Neural cell (in vitro differentiated cells): ENCODE measurements around the gene AHCTF1. TPM values are rescaled to one million over a fixed set of nuclear protein-coding genes. Genes with fewer than 3 reads are reported as not detected.

ENCODE experiments used
- H2AFZ ChIP-seq: fragments of 200-600, 300-800 bp; sonication (generic), shearing (Covaris generic); 2 replicates; pipeline ENCODE4 v1.6.0; 2014; ENCODE audit warnings: low read depth, mild to moderate bottlenecking, antibody characterized with exemption, low read length, moderate library complexity
- H3F3A ChIP-seq: fragments of 200-600 bp; shearing (Covaris generic); 2 replicates; pipeline ENCODE4 v1.6.1; 2016; ENCODE audit warnings: mild to moderate bottlenecking, moderate library complexity, mixed read lengths, antibody characterized with exemption, low read length; ENCODE audit not compliant: insufficient read depth, poor library complexity, severe bottlenecking
- H3K27ac ChIP-seq: fragments of 200-600, 300-800 bp; sonication (generic), shearing (Covaris generic); 2 replicates; pipeline ENCODE4 v1.5.1; 2014; ENCODE audit warnings: mild to moderate bottlenecking, low read length, moderate library complexity
- H3K27me3 ChIP-seq: fragments of 300-800, 200-600 bp; sonication (generic), shearing (Covaris generic); 2 replicates; pipeline ENCODE4 v1.6.0; 2014; ENCODE audit warnings: mild to moderate bottlenecking, low read depth, low read length, moderate library complexity; ENCODE audit not compliant: insufficient read depth
- H3K36me3 ChIP-seq: fragments of 300-800, 200-600 bp; sonication (generic), shearing (Covaris generic); 2 replicates; pipeline ENCODE4 v1.5.1; 2014; ENCODE audit warnings: mild to moderate bottlenecking, antibody characterized with exemption, low read length, moderate library complexity; ENCODE audit not compliant: insufficient read depth
- H3K4me2 ChIP-seq: fragments of 300-800, 200-600 bp; sonication (generic), shearing (Covaris generic); 2 replicates; pipeline ENCODE4 v1.6.0; 2014; ENCODE audit warnings: mild to moderate bottlenecking, low read length
- H3K4me3 ChIP-seq: fragments of 300-800, 200-600 bp; sonication (generic), shearing (Covaris generic); 2 replicates; pipeline ENCODE4 v1.5.1; 2014; ENCODE audit warnings: mild to moderate bottlenecking, low read length, moderate library complexity
- H3K79me2 ChIP-seq: fragments of 200-600 bp; shearing (Covaris generic); replicated peaks from 2 replicates; pipeline ENCODE4 v1.6.0; 2014; ENCODE audit warnings: mild to moderate bottlenecking, low read length, moderate library complexity; ENCODE audit not compliant: insufficient read depth
- H3K9ac ChIP-seq: fragments of 300-800, 200-600 bp; sonication (generic), shearing (Covaris generic); 2 replicates; pipeline ENCODE4 v1.6.1; 2016; ENCODE audit warnings: mild to moderate bottlenecking, low read length, mixed read lengths
- H3K9me2 ChIP-seq: fragments of 200-600 bp; shearing (Covaris generic); 2 replicates; pipeline ENCODE4 v1.6.1; 2016; ENCODE audit warnings: mild to moderate bottlenecking, low read length, mixed read lengths; ENCODE audit not compliant: insufficient read depth
- H3K9me3 ChIP-seq: fragments of 200-600, 300-800 bp; sonication (generic), shearing (Covaris generic); 2 replicates; pipeline ENCODE4 v1.6.1; 2016; ENCODE audit warnings: mild to moderate bottlenecking, mixed run types, low read length, moderate library complexity, mixed read lengths
- H4K20me1 ChIP-seq: fragments of 200-600 bp; shearing (Covaris generic); 2 replicates; pipeline ENCODE4 v1.6.1; 2016; ENCODE audit warnings: mild to moderate bottlenecking, mixed run types; ENCODE audit not compliant: insufficient read depth
- EP300 ChIP-seq: fragments of 450-650 bp; conservative IDR thresholded peaks from 2 replicates; pipeline ENCODE4 v1.6.1; 2014; ENCODE audit warnings: antibody characterized with exemption, mild to moderate bottlenecking, moderate library complexity; ENCODE audit not compliant: poor library complexity, severe bottlenecking
- EZH2 ChIP-seq: fragments of 200-600, 300-800 bp; shearing (Covaris generic), sonication (generic); IDR thresholded peaks from 2 replicates; pipeline ENCODE4 v1.6.1; 2014; ENCODE audit warnings: antibody characterized with exemption, low read length, borderline replicate concordance, mild to moderate bottlenecking; ENCODE audit not compliant: insufficient read depth, poor library complexity, severe bottlenecking
- MXI1 ChIP-seq: fragments of 450-650 bp; conservative IDR thresholded peaks from 2 replicates; pipeline ENCODE4 v1.6.1; 2014; ENCODE audit warnings: antibody characterized with exemption, mild to moderate bottlenecking; ENCODE audit not compliant: poor library complexity, severe bottlenecking
- POLR2AphosphoS5 ChIP-seq: IDR thresholded peaks from 2 replicates; pipeline ENCODE4 v1.6.1; 2012
- RAD21 ChIP-seq: fragments of 450-650 bp; conservative IDR thresholded peaks from 2 replicates; pipeline ENCODE4 v1.6.1; 2014; ENCODE audit warnings: antibody characterized with exemption, mild to moderate bottlenecking, moderate library complexity
- SMC3 ChIP-seq: fragments of 450-650 bp; conservative IDR thresholded peaks from 2 replicates; pipeline ENCODE4 v1.6.1; 2014; ENCODE audit warnings: antibody characterized with exemption, mild to moderate bottlenecking, moderate library complexity; ENCODE audit not compliant: poor library complexity
- TAF1 ChIP-seq: IDR thresholded peaks from 2 replicates; pipeline ENCODE4 v1.6.1; 2012; ENCODE audit warnings: low read depth
- polyA plus RNA-seq: library from polyadenylated mRNA; depleted of rRNA; stranded (reverse); fragments of >200 nt; gene quantifications from 2 replicates; pipeline ENCODE4 v1.2.3, GENCODE V29; 2014
- TF ChIP-seq, protein P1 (sequence below): IDR thresholded peaks from 2 replicates; pipeline ENCODE4 v1.6.1; 2012; ENCODE audit warnings: borderline replicate concordance
- TF ChIP-seq, protein P2 (sequence below): fragments of 450-650 bp; IDR thresholded peaks from 2 replicates; pipeline ENCODE4 v1.5.1; 2014; ENCODE audit warnings: antibody characterized with exemption, mild to moderate bottlenecking, moderate library complexity; ENCODE audit not compliant: poor library complexity, severe bottlenecking

Gene AHCTF1
- polyA plus RNA-seq, 1 donor from 2014 or later: 27.1 TPM

DNA sequence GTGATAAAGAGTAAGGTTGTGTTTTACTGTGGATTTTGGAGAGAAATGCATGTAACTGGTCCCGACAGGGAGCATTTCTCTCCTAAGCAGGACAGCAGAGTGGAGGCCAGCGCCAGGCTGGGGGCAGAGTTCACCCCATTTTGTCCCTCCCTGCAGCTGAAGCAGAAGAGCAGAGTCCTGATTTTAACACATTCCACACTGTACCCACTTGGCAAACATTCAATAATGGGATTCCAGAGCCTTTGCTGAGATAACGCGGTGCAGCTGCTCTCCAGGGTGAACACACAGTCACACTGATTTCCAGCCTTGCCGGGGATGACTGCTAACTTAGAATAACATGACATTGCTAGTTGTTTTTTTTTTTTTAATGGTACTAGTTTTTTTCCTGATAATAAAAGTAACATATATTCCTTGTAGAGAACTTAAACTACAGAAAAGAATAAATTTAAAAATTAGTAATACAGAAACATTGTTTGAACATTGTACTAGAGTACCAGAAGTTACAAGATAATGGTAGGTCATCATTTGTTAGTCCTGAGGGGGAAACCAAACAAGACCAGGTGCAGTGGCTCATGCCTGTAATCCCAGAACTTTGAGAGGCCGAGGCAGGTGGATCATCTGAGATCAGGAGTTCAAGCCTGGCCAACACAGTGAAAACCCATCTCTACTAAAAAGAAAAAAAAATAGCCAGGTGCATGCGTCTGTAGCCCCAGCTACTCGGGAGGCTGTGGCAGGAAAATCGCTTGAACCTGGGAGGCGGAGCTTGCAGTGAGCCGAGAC, 130.3 kb downstream of the AHCTF1 start:
- no peak overlapping the region for H3K9ac ChIP-seq
- H3K27ac ChIP-seq: no peak overlapping the region

DNA sequence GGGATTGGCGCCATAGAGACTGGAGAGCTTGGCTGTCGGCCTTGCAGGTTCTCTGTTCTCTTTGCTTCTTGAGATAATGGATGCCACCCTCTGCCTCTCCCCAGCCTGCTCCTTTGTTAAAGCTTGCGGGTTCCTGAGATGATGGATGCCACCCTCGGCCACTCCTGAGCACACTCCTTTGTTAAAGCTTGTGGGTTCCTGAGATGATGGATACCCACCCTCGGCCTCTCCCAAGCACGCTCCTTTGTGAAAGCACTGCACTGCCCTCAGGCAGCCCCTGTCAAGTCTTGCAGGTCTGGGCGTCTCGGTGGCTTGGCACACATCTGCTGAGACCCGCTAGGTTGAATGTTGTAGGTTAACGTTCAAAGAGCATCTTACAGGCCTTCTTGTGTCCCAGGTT, 131.0 kb downstream of the AHCTF1 start:
- Histone ChIP-seq H3K27ac (no peak overlapping the region), H3K9ac (no peak overlapping the region), H2AFZ (no peak overlapping the region), H3K4me2 (no peak overlapping the region), H3K9me3 (no peaks in the 10 kb centered on the region), H3K9me2 (no peaks in the 10 kb centered on the region), H3F3A (no peaks in the 10 kb centered on the region), H3K4me3 (no peak overlapping the region), H3K79me2 (no peaks in the 10 kb centered on the region), H3K27me3 (no peaks in the 10 kb centered on the region), H4K20me1 (no peaks in the 10 kb centered on the region), H3K36me3 (no peaks in the 10 kb centered on the region)
- TF ChIP-seq SMC3 (no peak), TAF1 (no peak), EZH2 (no peak), POLR2AphosphoS5 (no peak), RAD21 (no peak), EP300 (no peak)

More for the DNA sequence above, 130.3 kb downstream of the AHCTF1 start:
- no peak overlapping the region for H3K4me2 ChIP-seq
- H3F3A ChIP-seq: no peaks in the 10 kb centered on the region
- no peaks in the 10 kb centered on the region for H3K27me3 ChIP-seq
- H3K4me3 ChIP-seq: no peak overlapping the region
- H3K36me3 ChIP-seq: no peaks in the 10 kb centered on the region
- no peak overlapping the region for H2AFZ ChIP-seq
- no peaks in the 10 kb centered on the region for H3K9me3 ChIP-seq
- no peaks in the 10 kb centered on the region for H3K79me2 ChIP-seq
- TF ChIP-seq RAD21 (no peak), EP300 (no peak), TAF1 (no peak), MXI1 (no peak), POLR2AphosphoS5 (no peak), SMC3 (no peak), EZH2 (no peak)
- TF ChIP-seq, protein P1, sequence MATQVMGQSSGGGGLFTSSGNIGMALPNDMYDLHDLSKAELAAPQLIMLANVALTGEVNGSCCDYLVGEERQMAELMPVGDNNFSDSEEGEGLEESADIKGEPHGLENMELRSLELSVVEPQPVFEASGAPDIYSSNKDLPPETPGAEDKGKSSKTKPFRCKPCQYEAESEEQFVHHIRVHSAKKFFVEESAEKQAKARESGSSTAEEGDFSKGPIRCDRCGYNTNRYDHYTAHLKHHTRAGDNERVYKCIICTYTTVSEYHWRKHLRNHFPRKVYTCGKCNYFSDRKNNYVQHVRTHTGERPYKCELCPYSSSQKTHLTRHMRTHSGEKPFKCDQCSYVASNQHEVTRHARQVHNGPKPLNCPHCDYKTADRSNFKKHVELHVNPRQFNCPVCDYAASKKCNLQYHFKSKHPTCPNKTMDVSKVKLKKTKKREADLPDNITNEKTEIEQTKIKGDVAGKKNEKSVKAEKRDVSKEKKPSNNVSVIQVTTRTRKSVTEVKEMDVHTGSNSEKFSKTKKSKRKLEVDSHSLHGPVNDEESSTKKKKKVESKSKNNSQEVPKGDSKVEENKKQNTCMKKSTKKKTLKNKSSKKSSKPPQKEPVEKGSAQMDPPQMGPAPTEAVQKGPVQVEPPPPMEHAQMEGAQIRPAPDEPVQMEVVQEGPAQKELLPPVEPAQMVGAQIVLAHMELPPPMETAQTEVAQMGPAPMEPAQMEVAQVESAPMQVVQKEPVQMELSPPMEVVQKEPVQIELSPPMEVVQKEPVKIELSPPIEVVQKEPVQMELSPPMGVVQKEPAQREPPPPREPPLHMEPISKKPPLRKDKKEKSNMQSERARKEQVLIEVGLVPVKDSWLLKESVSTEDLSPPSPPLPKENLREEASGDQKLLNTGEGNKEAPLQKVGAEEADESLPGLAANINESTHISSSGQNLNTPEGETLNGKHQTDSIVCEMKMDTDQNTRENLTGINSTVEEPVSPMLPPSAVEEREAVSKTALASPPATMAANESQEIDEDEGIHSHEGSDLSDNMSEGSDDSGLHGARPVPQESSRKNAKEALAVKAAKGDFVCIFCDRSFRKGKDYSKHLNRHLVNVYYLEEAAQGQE: no peak
- TF ChIP-seq, protein P2, sequence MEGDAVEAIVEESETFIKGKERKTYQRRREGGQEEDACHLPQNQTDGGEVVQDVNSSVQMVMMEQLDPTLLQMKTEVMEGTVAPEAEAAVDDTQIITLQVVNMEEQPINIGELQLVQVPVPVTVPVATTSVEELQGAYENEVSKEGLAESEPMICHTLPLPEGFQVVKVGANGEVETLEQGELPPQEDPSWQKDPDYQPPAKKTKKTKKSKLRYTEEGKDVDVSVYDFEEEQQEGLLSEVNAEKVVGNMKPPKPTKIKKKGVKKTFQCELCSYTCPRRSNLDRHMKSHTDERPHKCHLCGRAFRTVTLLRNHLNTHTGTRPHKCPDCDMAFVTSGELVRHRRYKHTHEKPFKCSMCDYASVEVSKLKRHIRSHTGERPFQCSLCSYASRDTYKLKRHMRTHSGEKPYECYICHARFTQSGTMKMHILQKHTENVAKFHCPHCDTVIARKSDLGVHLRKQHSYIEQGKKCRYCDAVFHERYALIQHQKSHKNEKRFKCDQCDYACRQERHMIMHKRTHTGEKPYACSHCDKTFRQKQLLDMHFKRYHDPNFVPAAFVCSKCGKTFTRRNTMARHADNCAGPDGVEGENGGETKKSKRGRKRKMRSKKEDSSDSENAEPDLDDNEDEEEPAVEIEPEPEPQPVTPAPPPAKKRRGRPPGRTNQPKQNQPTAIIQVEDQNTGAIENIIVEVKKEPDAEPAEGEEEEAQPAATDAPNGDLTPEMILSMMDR: no peak
- no peaks in the 10 kb centered on the region for H4K20me1 ChIP-seq
- no peaks in the 10 kb centered on the region for H3K9me2 ChIP-seq
